ENCODE measurements around the gene EVI5. TPM values are rescaled to one million over a fixed set of nuclear protein-coding genes. Genes with fewer than 3 reads are reported as not detected.
"Not testable (repeated sequence)": the region's sequence is repeated elsewhere in the genome, so short reads cannot be mapped to it uniquely, and the experiment has no call there.

The EVI5 gene
- total RNA-seq, 1 donor from 2014 or later, result 9.6 TPM

GRCh38 chr1:92792340-92792782, 7.5 kb upstream of the EVI5 start:
- DNase-seq (ENCODE audit: low read depth), result no peak
- no peak for TF ChIP-seq CTCF (conservative IDR thresholded peaks at IDR 0.05; ENCODE audit: low read depth, low read length)
- H3K4me3 ChIP-seq (ENCODE audit: low read depth, low read length), result no peak overlapping the region

DNA sequence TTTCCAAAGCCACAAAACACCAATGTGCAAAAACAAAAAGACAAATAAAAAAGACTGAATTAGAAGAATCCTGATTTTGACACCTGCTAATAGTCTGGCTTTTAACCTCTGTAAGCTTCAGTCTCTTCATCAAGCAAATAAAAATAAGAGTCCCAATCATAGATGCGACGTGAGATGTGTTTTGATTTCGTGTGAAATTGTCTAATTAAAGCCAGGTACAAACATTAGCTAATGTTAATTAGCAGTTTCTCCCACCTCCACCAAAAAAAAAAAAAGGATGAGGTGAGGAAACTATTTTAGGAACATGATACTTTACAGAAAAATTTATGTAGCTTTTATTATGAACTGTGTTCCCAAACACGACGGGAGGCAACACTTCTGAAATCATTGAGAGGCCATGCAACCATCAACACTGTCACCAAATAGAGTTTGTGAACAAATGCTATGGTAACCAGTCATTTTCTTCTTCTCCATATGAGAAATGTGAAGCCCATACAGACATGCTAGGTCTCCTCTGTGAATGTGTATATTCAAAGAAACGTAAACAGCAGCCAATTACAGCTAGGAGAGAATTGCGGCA, 6.7 kb upstream of the EVI5 start:
- TF ChIP-seq CTCF (conservative IDR thresholded peaks at IDR 0.05; ENCODE audit: low read depth, low read length), result no peak
- no peak for DNase-seq (ENCODE audit: low read depth)
- no peak overlapping the region for H3K4me3 ChIP-seq (ENCODE audit: low read depth, low read length)

DNA sequence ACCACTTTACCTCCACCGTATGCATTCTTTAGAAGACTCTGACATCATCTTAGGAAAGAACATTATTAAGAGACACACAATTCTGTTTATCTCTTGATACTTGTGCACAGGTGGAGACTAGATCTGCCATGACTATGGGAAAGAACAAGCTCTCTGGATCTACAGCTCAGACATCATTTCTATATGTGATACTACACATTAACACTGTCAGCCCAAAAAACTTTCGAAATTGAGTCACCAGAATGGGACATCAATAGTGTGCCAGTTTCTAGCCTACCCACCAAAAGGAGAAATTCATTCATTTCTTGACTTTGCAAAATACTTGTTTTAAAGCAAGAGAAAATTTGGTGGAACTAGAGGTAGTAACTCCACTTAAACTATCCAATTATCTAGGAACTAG, 6.0 kb upstream of the EVI5 start:
- TF ChIP-seq CTCF (conservative IDR thresholded peaks at IDR 0.05; ENCODE audit: low read depth, low read length), result no peak
- no peak for DNase-seq (ENCODE audit: low read depth)
- no peak overlapping the region for H3K4me3 ChIP-seq (ENCODE audit: low read depth, low read length)

- no peak overlapping the region for H3K4me3 ChIP-seq (ENCODE audit: low read depth, low read length)
- no peak for TF ChIP-seq CTCF (conservative IDR thresholded peaks at IDR 0.05; ENCODE audit: low read depth, low read length)
- no peak for DNase-seq (ENCODE audit: low read depth)
Observed at GRCh38 chr1:92790081-92790480, 5.2 kb upstream of the EVI5 start.

DNA sequence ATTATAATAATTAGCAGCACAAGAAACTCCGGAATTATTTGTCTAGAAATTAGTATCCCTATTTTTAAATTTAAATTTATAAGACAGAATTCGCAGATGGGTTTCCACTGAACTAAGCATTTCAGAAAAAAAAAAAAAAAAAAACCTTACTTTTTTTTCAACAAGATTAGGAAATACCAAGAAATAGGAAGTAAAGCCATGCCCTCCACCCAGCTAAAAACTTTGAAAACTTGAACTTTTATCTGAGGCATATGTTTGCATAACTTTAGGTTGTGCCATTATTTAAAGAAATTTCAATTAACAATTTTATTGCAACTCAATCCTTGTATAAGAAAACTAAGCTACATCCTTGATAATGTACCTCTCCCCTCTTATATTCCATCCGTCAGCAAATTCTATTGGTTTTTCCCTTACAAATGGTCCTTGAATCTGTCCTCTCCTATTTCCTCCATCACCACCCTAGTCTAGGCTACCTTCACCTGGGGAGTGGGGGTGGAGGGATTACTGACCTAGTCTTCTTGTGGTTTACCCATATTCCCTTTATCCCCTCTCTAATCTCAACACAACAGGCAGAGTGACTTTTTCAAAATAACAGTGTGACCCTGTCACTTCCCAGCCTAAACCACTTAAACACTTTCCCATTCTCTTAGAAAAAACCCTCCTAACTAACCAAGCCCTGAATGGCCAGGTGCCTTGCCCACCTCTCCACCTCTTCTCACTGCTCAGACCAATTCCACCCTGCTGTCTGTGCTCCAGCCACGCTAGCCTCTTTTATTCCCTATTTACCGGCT, 1.4 kb upstream of the EVI5 start:
- no peak overlapping the region for H3K4me3 ChIP-seq (ENCODE audit: low read depth, low read length)
- DNase-seq (ENCODE audit: low read depth), result no peak
- TF ChIP-seq CTCF (conservative IDR thresholded peaks at IDR 0.05; ENCODE audit: low read depth, low read length), result no peak

DNA sequence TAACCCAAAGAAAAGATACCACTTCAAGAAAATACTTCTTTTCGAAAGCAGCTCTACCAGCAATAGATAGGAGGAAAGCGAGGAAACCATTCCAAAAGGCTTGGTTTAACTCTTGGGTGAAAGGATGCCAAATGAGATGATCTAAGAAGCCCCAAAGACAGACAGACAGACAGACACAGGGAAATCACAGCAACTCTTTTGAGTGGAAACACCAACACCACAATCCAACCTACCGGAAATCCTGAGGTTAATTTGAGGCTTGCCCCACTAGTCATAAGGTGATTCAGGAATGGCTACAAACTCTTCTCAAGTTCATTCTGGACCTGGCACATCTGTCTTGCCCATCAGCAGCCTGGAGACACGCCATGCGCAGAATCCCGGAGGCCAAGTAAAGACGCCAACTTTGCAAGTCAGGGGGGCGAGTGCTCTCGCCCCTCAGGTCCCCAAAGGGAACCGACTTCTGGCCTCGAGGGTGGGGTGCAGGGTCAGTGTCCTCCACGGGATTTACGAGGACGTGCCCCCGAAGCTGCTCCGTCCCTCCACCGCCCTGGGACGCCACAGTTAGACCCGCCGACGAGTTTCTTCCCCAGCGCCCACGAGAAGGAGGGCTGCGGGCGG, 778 bp downstream of the EVI5 start:
- H3K4me3 ChIP-seq (ENCODE audit: low read depth, low read length), result peak overlapping the region; percentile 83
- no peak for TF ChIP-seq CTCF (conservative IDR thresholded peaks at IDR 0.05; ENCODE audit: low read depth, low read length)
- no peak for DNase-seq (ENCODE audit: low read depth)

DNA sequence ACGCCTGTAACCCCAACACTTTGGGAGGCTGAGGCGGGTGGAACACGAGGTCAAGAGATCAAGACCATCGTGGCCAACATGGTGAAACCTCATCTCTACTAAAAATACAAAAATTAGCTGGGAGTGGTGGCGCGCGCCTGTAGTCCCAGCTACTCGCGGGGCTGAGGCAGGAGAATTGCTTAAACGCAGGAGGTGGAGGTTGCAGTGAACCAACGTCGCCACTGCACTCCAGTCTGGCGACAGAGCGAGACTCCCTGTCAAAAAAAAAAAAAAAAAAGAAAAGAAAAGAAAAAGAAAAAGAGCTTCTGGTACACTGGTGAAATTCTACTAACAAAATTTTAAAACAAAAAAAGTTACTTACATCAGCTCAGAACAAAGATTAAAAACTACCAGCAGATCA, 1.4 kb downstream of the EVI5 start:
- not testable (repeated sequence) for DNase-seq (ENCODE audit: low read depth)
- H3K4me3 ChIP-seq (ENCODE audit: low read depth, low read length), result peak overlapping the region; percentile 83
